Fibroblast of pulmonary artery (primary cell): ENCODE measurements around the gene PKHD1.

ENCODE experiments used
- DNase-seq: peaks from one replicate; pipeline ENCODE4 v3.0.0-alpha.2; 2010; ENCODE audit warnings: low read depth
- H3K4me3 ChIP-seq: replicated peaks from 2 replicates; pipeline ENCODE4 v1.5.1; 2011; ENCODE audit warnings: low read depth, mild to moderate bottlenecking, control low read depth, low read length, moderate library complexity
- TF ChIP-seq, protein P1 (sequence below): IDR thresholded peaks from 2 replicates; pipeline ENCODE4 v1.5.1; 2011; ENCODE audit warnings: mild to moderate bottlenecking, control low read depth, low read length, inconsistent platforms; ENCODE audit errors: missing control alignments

PKHD1 gene

GRCh38 chr6:52065621-52066020 is 21.8 kb downstream of the PKHD1 start:
- H3K4me3 ChIP-seq, result no peak overlapping the region
- TF ChIP-seq, protein P1, sequence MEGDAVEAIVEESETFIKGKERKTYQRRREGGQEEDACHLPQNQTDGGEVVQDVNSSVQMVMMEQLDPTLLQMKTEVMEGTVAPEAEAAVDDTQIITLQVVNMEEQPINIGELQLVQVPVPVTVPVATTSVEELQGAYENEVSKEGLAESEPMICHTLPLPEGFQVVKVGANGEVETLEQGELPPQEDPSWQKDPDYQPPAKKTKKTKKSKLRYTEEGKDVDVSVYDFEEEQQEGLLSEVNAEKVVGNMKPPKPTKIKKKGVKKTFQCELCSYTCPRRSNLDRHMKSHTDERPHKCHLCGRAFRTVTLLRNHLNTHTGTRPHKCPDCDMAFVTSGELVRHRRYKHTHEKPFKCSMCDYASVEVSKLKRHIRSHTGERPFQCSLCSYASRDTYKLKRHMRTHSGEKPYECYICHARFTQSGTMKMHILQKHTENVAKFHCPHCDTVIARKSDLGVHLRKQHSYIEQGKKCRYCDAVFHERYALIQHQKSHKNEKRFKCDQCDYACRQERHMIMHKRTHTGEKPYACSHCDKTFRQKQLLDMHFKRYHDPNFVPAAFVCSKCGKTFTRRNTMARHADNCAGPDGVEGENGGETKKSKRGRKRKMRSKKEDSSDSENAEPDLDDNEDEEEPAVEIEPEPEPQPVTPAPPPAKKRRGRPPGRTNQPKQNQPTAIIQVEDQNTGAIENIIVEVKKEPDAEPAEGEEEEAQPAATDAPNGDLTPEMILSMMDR, result no peak
- DNase-seq, result no peak

DNA sequence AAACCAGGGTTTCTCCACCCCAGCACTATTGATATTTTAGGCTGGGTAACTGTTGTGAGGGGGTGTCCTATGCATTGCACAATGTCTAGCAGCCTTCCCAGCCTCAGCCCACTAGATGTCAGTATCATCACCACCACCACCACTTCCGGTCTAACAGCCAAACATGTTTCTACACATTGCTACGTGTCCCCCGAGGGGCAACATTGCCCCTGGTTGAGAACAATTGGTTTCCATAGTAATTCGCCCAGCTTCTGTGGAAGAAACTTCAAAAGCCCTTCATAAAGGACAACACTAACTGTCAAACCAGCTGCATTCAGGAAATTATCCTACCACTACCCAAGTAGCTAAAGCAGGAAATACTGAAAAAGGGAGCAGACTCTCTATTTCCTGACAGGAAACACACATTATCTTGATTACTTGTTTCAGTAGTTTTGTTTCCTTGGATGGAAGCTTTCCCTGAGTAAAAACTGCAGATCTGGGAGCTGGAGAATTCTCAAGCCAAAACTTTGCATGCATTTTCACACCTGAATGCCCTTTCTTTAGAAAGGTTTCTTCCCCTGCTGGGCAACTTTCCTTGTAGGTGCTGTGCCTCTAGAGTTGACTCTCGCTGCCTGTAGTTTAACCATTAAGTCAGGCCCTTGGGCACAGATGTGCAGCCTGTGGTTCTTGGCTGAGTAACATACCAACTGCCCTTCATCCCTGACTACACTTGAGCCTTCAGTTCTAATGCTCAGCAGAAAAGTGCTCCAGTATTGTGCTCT is 23.6 kb downstream of the PKHD1 start:
- peak; percentile 20 for DNase-seq
- no peak overlapping the region for H3K4me3 ChIP-seq
- TF ChIP-seq, protein P1, result peak; percentile 33

- H3K4me3 ChIP-seq, result no peak overlapping the region
- TF ChIP-seq, protein P1, result no peak
- DNase-seq, result no peak
These were observed 25.9 kb downstream of the PKHD1 start for GRCh38 chr6:52061481-52061880.

DNA sequence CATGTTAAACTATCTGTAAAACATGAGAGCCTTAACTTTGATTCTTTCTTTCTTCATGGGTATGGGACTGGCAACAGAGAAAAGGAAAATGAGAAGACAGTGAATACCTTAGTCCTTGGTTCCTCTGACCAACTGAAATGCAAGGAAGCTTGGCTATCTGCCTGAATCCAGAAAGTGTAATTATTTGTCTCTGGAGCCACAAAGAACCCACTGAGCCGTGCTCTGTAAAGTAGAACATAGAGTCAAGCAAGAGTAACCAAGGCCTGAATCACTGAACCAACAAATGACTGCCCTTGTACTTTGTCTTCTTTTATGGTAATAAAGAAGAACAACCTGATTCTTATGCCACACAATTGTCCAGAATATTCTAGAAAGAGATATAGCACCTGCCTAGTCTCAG is 27.6 kb downstream of the PKHD1 start:
- H3K4me3 ChIP-seq, result no peak overlapping the region
- TF ChIP-seq, protein P1, result no peak
- DNase-seq, result no peak

DNA sequence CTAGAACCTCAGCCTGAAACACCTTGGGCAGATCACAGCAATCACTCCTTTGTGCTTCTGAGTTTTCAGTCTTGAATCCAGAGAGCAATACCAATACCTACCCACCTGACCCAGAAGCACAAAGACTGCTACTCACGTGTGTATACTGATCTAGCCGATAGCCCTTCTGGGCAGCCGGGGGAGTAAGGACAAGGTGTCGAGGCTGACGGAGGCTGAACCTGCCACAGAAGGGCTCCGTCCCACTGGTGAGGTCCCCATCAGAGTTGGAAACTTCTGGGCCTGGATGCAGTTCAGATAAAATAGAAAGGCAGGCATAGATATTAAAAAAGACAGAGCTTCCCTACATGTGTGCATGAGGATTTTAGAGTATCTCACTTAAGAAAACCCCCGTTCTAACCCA is 32.0 kb downstream of the PKHD1 start:
- TF ChIP-seq, protein P1, result no peak
- H3K4me3 ChIP-seq, result no peak overlapping the region
- DNase-seq, result no peak

GRCh38 chr6:52053038-52053695 is 34.2 kb downstream of the PKHD1 start:
- TF ChIP-seq, protein P1, result no peak
- no peak overlapping the region for H3K4me3 ChIP-seq
- DNase-seq, result no peak
